C4-2B (cell line): Measurements from ENCODE around the gene SYT1.

Experiments
- H3K27ac ChIP-seq: fragments of 450-650 bp; 2 replicates; pipeline ENCODE4 v1.5.1; 2017
- ZFX ChIP-seq: fragments of 450-650 bp; IDR thresholded peaks from 2 replicates; pipeline ENCODE4 v1.6.1; 2017
- TF ChIP-seq, protein P1 (sequence below): fragments of 450-650 bp; conservative IDR thresholded peaks from 2 replicates; pipeline ENCODE4 v1.5.1; 2017; ENCODE audit warnings: mild to moderate bottlenecking

Gene SYT1

GRCh38 chr12:79434561-79434960 is 570.0 kb downstream of the SYT1 start:
- H3K27ac ChIP-seq = no peak overlapping the region
- TF ChIP-seq, protein P1, sequence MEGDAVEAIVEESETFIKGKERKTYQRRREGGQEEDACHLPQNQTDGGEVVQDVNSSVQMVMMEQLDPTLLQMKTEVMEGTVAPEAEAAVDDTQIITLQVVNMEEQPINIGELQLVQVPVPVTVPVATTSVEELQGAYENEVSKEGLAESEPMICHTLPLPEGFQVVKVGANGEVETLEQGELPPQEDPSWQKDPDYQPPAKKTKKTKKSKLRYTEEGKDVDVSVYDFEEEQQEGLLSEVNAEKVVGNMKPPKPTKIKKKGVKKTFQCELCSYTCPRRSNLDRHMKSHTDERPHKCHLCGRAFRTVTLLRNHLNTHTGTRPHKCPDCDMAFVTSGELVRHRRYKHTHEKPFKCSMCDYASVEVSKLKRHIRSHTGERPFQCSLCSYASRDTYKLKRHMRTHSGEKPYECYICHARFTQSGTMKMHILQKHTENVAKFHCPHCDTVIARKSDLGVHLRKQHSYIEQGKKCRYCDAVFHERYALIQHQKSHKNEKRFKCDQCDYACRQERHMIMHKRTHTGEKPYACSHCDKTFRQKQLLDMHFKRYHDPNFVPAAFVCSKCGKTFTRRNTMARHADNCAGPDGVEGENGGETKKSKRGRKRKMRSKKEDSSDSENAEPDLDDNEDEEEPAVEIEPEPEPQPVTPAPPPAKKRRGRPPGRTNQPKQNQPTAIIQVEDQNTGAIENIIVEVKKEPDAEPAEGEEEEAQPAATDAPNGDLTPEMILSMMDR = no peak
- TF ChIP-seq ZFX = no peak

GRCh38 chr12:79435742-79436141 is 571.2 kb downstream of the SYT1 start:
- TF ChIP-seq ZFX = no peak
- TF ChIP-seq, protein P1 = no peak
- H3K27ac ChIP-seq = no peak overlapping the region

DNA sequence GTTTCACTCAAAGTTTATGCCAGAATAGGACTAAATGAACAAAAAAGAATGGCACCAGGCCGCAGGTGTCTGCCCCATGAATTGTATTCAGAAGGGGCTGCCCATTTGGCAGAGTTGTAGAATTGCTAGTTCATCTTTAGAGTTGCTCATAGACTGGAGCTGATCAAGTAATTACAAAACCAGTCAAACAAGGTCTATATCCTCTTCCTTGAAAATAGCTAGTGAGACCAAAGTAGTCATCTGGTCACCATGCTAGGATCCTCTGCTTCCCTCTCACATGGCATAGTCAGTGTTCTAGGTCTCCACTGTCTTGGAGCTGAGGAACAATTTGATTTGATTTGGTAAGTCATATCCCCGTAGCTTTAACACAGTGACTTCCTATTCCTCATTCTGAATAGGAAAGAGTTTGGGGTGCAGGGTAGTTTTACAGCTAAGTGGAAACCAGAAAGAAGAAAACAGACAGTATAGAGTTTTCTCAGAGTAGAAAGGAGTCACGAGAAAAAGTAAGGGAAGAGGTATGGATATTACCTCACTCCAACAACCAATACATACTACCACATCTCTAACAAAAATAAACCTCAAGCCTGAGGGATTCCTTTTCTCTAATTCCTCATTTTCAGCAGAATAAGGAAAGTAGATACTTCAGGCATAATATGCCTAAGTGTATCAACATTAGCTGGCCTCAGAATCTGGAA is 574.1 kb downstream of the SYT1 start:
- no peak overlapping the region for H3K27ac ChIP-seq
- TF ChIP-seq, protein P1 = no peak
- TF ChIP-seq ZFX = no peak

- H3K27ac ChIP-seq = no peak overlapping the region
- TF ChIP-seq, protein P1 = no peak
- no peak for TF ChIP-seq ZFX
Measured at GRCh38 chr12:79439175-79439825, 574.7 kb downstream of the SYT1 start.

- TF ChIP-seq, protein P1 = no peak
- no peak for TF ChIP-seq ZFX
Measured at GRCh38 chr12:79441534-79441933, 577.0 kb downstream of the SYT1 start.

DNA sequence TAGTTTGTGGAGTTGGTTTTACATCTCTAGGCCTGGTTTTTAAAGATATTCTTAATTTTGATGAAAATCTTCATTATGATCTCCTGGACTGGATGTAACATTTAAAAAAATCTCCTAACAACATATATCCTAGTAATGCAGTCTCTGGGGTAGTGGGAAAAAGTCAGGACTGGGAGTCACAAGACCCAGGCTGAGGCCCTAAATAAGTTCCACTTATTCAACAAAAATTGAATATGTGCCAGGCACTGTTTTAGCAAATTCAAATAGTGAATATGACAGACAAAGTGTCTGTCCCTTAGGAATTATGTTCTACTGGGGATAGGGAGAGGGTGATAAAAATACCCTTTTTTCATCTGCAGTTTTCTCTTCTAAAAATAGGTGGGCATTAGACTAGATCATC is 577.8 kb downstream of the SYT1 start:
- no peak for TF ChIP-seq ZFX
- TF ChIP-seq, protein P1 = no peak

More at GRCh38 chr12:79441534-79441933, 577.0 kb downstream of the SYT1 start:
- no peak overlapping the region for H3K27ac ChIP-seq

DNA sequence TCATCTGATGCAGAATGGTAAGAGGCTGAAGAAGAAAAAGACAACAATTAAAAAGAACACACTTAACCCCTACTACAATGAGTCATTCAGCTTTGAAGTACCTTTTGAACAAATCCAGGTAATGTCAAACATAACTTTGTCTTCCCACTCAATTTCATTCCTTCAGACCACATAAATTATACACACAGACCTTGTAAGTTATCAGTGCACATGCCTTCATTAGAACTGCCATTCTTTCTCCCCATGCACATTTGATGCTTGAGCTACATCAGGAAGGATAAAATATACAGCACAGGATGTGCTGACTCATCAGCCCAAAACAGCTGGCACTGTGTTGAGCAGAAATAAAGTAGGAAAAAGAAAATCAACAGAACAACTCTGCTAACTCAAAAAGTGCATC is 579.5 kb downstream of the SYT1 start:
- TF ChIP-seq, protein P1 = no peak
- no peak for TF ChIP-seq ZFX

More for the DNA sequence above, 577.8 kb downstream of the SYT1 start:
- no peak overlapping the region for H3K27ac ChIP-seq

More for the DNA sequence above, 579.5 kb downstream of the SYT1 start:
- no peak overlapping the region for H3K27ac ChIP-seq
